Neutrophil (primary cell): ENCODE results near the gene SLC25A22.
A peak's percentile ranks its signal among the peaks of the same experiment; 100 is the strongest.

Experiments used
- H3K27ac ChIP-seq: fragments of 200-600 bp; sonication (generic); 2 replicates; pipeline ENCODE4 v1.5.1; 2016; ENCODE audit warnings: mild to moderate bottlenecking, moderate library complexity
- H3K27me3 ChIP-seq: fragments of 200-600 bp; sonication (generic); 2 replicates; pipeline ENCODE4 v1.6.0; 2016; ENCODE audit warnings: mild to moderate bottlenecking
- H3K36me3 ChIP-seq: fragments of 200-600 bp; sonication (generic); 2 replicates; pipeline ENCODE4 v1.5.1; 2017
- H3K4me1 ChIP-seq, 2 experiments: fragments of 200-600 bp in 1 of 2; sonication (generic) in 1 of 2; 1 replicate in 1 of 2; 2 replicates in 1 of 2; pipeline versions ENCODE4 v1.5.1 to v1.6.1; 2013 to 2016; ENCODE audit warnings: low read depth in 1 of 2, low read length in 1 of 2, mild to moderate bottlenecking in 1 of 2, moderate library complexity in 1 of 2; ENCODE audit not compliant: control insufficient read depth in 1 of 2, insufficient read depth in 1 of 2
- H3K4me3 ChIP-seq, 2 experiments: fragments of 200-600 bp in 1 of 2; sonication (generic) in 1 of 2; 1 replicate in 1 of 2; 2 replicates in 1 of 2; pipeline ENCODE4 v1.5.1; 2013 to 2016; ENCODE audit warnings: low read depth in 1 of 2, low read length in 1 of 2, mild to moderate bottlenecking in 1 of 2, moderate library complexity in 1 of 2
- H3K9me3 ChIP-seq: fragments of 200-600 bp; sonication (generic); 2 replicates; pipeline ENCODE4 v1.5.1; 2016
- CTCF ChIP-seq: fragments of 200-600 bp; sonication (generic); IDR thresholded peaks from 2 replicates; pipeline ENCODE4 v1.5.1; 2016; ENCODE audit warnings: antibody characterized with exemption

The SLC25A22 gene

GRCh38 chr11:828506-829175 lies 30.6 kb upstream of the SLC25A22 start:
- Histone ChIP-seq H3K27ac (peak overlapping the region; percentile 80), H3K4me1 (peaks cover 81 to 96% of the 10 kb centered on the region in 2 experiments)

GRCh38 chr11:827897-828192 lies 29.8 kb upstream of the SLC25A22 start, which contains the start of gene CRACR2B:
TSS of gene CRACR2B (plus strand) at chr11:827919. CDS start at chr11:828608, 689 bp downstream.
- TF ChIP-seq CTCF = no peak
- Histone ChIP-seq H3K4me3 (peak within 1 kb of the TSS; percentile 68 to 80), H3K9me3 (no peaks in the 10 kb centered on the region), H3K27ac (peak within 1 kb of the TSS; percentile 80), H3K36me3 (peaks cover 30% of the 10 kb centered on the region), H3K4me1 (peaks cover 82 to 98% of the 10 kb centered on the region in 2 experiments), H3K27me3 (peaks cover 40% of the 10 kb centered on the region)

More at GRCh38 chr11:828506-829175, 30.6 kb upstream of the SLC25A22 start:
- no peaks in the 10 kb centered on the region for H3K9me3 ChIP-seq
- no peak for TF ChIP-seq CTCF
- peaks cover 24% of the 10 kb centered on the region for H3K36me3 ChIP-seq
- peak overlapping the region; percentile 47 to 80 for H3K4me3 ChIP-seq
- H3K27me3 ChIP-seq = peaks cover 48% of the 10 kb centered on the region

- Histone ChIP-seq H3K4me1 (peaks cover 84 to 97% of the 10 kb centered on the region in 2 experiments), H3K36me3 (peaks cover 33% of the 10 kb centered on the region), H3K4me3 (peak overlapping the region; percentile 68 to 80), H3K9me3 (no peaks in the 10 kb centered on the region), H3K27ac (peak overlapping the region; percentile 80), H3K27me3 (peaks cover 34% of the 10 kb centered on the region)
- no peak for TF ChIP-seq CTCF
Measured at GRCh38 chr11:827146-827896, 29.2 kb upstream of the SLC25A22 start.

GRCh38 chr11:826836-827145 lies 28.7 kb upstream of the SLC25A22 start:
- H3K36me3 ChIP-seq = peaks cover 38% of the 10 kb centered on the region
- H3K4me3 ChIP-seq = peak overlapping the region; percentile 68 to 80
- no peaks in the 10 kb centered on the region for H3K9me3 ChIP-seq
- H3K4me1 ChIP-seq = peaks cover 85 to 97% of the 10 kb centered on the region in 2 experiments
- peaks cover 29% of the 10 kb centered on the region for H3K27me3 ChIP-seq
- H3K27ac ChIP-seq = peak overlapping the region; percentile 80
- TF ChIP-seq CTCF = no peak

- Histone ChIP-seq H3K4me3 (peak overlapping the region; percentile 68 to 80), H3K4me1 (peaks cover 88 to 97% of the 10 kb centered on the region in 2 experiments), H3K27ac (peak overlapping the region; percentile 80), H3K36me3 (peaks cover 39% of the 10 kb centered on the region), H3K9me3 (no peaks in the 10 kb centered on the region), H3K27me3 (peaks cover 23% of the 10 kb centered on the region)
- no peak for TF ChIP-seq CTCF
Measured at GRCh38 chr11:826227-826621, 28.1 kb upstream of the SLC25A22 start.
